H1 (cell line): Measurements from ENCODE around the gene HEPACAM. TPM values are rescaled to one million over a fixed set of nuclear protein-coding genes. Genes with fewer than 3 reads are reported as not detected.

Experiments
- CHD7 ChIP-seq: fragments of 300-600 bp; sonication (generic); IDR thresholded peaks from 2 replicates; pipeline ENCODE4 v1.7.1; 2012; ENCODE audit warnings: low read length, moderate library complexity, mild to moderate bottlenecking, inconsistent platforms; ENCODE audit not compliant: insufficient replicate concordance
- CTCF ChIP-seq, 3 experiments: IDR thresholded peaks; 1 replicate in 2 of 3; 2 replicates in 1 of 3; pipeline versions ENCODE4 v1.5.1 to v1.6.1; 2011; ENCODE audit warnings: low read length in 3 of 3, mild to moderate bottlenecking in 3 of 3, inconsistent platforms in 2 of 3, low read depth in 1 of 3, moderate library complexity in 1 of 3; ENCODE audit not compliant: insufficient read depth in 1 of 3; ENCODE audit errors: control extremely low read depth in 1 of 3
- GTF2F1 ChIP-seq: IDR thresholded peaks from 2 replicates; pipeline ENCODE4 v1.6.1; 2012; ENCODE audit warnings: low read depth, low read length, improper control_type of control experiment, borderline replicate concordance
- polyA plus RNA-seq, 7 experiments: library from polyadenylated mRNA; depleted of rRNA in 3 of 7; stranded (reverse) in 5 of 7; unstranded in 2 of 7; fragments of >200 nt in 5 of 7; fragments of 200-250 nt in 2 of 7; gene quantifications; 1 replicate in 5 of 7; 2 replicates in 1 of 7; 4 replicates in 1 of 7; pipeline versions ENCODE4 v1.2.1 to v1.2.3, GENCODE V29; 2011 to 2013; ENCODE audit warnings: missing spikeins in 2 of 7, mixed read lengths in 2 of 7
- total RNA-seq: library from RNA; stranded (reverse); fragmentation: NEBNext Ultra II Directional; extraction: Animal tissue kit (Norgen Biotek cat#: 25700); gene quantifications from 2 replicates; pipeline ENCODE4 v1.2.1, GENCODE V29; 2021

HEPACAM gene
- total and polyA plus RNA-seq, 2 of the 8 experiments (the other 6 are each of a cell fraction or from before 2014, with no cell fraction given): not detected

- TF ChIP-seq CHD7 (no peak), CTCF (IDR thresholded peaks at IDR 0.05; ENCODE audit: control extremely low read depth in 1 of 3, insufficient read depth in 1 of 3, low read depth in 1 of 3, low read length in 3 of 3) (no peak), GTF2F1 (no peak)
Measured at GRCh38 chr11:124977006-124977405, 41.2 kb upstream of the HEPACAM start (continued).
